Endothelial cell of umbilical vein (primary cell): ENCODE measurements around the gene PDE4B. TPM values are rescaled to one million over a fixed set of nuclear protein-coding genes. Genes with fewer than 3 reads are reported as not detected.

Experiments used
- BruUV-seq: library from RNA; stranded (reverse); fragments of 400-500 nt; replicated peaks from 2 replicates; lab custom pipeline; 2021; lab: Mats Ljungman, UMichigan
- CTCF ChIA-PET: fragments of 300-600, 350-600 bp; sonication (Branson Sonifier 250); formaldehyde crosslinking; loops from one replicate; lab custom pipeline; 2021; ENCODE audit warnings: antibody characterized with exemption, inconsistent platforms; lab: Charles Lee
- POLR2A ChIA-PET: fragments of 300-600, 350-600 bp; sonication (Branson Sonifier 250); formaldehyde crosslinking; loops from one replicate; lab custom pipeline; 2021; ENCODE audit warnings: antibody characterized with exemption, inconsistent platforms; lab: Charles Lee
- DNase-seq: peaks from one replicate; pipeline ENCODE4 v3.0.0-alpha.2; 2011; ENCODE audit warnings: low read depth, low spot score
- FAIRE-seq: peaks from 2 replicates; lab custom pipeline; 2011; peaks lifted over from hg19 to GRCh38; lab: Jason Lieb, UNC
- H2AFZ ChIP-seq: 2 replicates; pipeline ENCODE4 v1.6.0; 2012; ENCODE audit warnings: low read depth, low read length, control low read depth, inconsistent platforms
- H3K27ac ChIP-seq: 2 replicates; pipeline ENCODE4 v1.5.1; 2011; ENCODE audit warnings: low read depth, mild to moderate bottlenecking, control low read depth, low read length, moderate library complexity; ENCODE audit not compliant: insufficient read depth
- H3K27me3 ChIP-seq, 2 experiments: 2 replicates each; pipeline versions ENCODE4 v1.6.0 to v1.6.1; 2011; ENCODE audit warnings: low read length in 2 of 2, mixed read lengths in 1 of 2; ENCODE audit not compliant: control insufficient read depth in 2 of 2, insufficient read depth in 2 of 2
- H3K36me3 ChIP-seq, 2 experiments: 2 replicates in 1 of 2; 3 replicates in 1 of 2; pipeline ENCODE4 v1.5.1; 2011; ENCODE audit warnings: low read length in 2 of 2, mild to moderate bottlenecking in 1 of 2, moderate library complexity in 1 of 2; ENCODE audit not compliant: control insufficient read depth in 2 of 2, insufficient read depth in 2 of 2; ENCODE audit errors: extremely low read depth in 1 of 2
- H3K4me1 ChIP-seq: 3 replicates; pipeline ENCODE4 v1.5.1; 2011; ENCODE audit warnings: mild to moderate bottlenecking, low read length; ENCODE audit not compliant: control insufficient read depth, insufficient read depth; ENCODE audit errors: extremely low read depth
- H3K4me2 ChIP-seq: 2 replicates; pipeline ENCODE4 v1.6.1; 2011; ENCODE audit warnings: low read length, control low read depth, mixed read lengths; ENCODE audit not compliant: insufficient read depth
- H3K4me3 ChIP-seq, 3 experiments: fragments of 200-600 bp in 1 of 3; sonication (generic), shearing (Covaris generic) in 1 of 3; replicated peaks in 1 of 3; 2 replicates each; pipeline ENCODE4 v1.5.1; 2011 to 2016; ENCODE audit warnings: control low read depth in 3 of 3, low read length in 3 of 3, mild to moderate bottlenecking in 2 of 3, inconsistent platforms in 1 of 3, low read depth in 1 of 3, moderate library complexity in 1 of 3; ENCODE audit not compliant: insufficient read depth in 1 of 3
- H3K79me2 ChIP-seq: 2 replicates; pipeline ENCODE4 v1.6.0; 2012; ENCODE audit warnings: low read length, inconsistent platforms; ENCODE audit not compliant: control insufficient read depth, insufficient read depth
- H3K9ac ChIP-seq: replicated peaks from 2 replicates; pipeline ENCODE3; 2011; ENCODE audit warnings: low read length, control low read depth; ENCODE audit not compliant: insufficient read depth; ENCODE audit errors: extremely low read depth
- H3K9me1 ChIP-seq: replicated peaks from 3 replicates; pipeline ENCODE4 v1.6.0; 2011; ENCODE audit warnings: mild to moderate bottlenecking, low read length; ENCODE audit not compliant: control insufficient read depth, insufficient read depth; ENCODE audit errors: extremely low read depth
- H3K9me3 ChIP-seq: replicated peaks from 2 replicates; pipeline ENCODE4 v1.5.1; 2012; ENCODE audit warnings: low read length, inconsistent platforms; ENCODE audit not compliant: control insufficient read depth, insufficient read depth
- H4K20me1 ChIP-seq: replicated peaks from 2 replicates; pipeline ENCODE3; 2011; ENCODE audit warnings: mild to moderate bottlenecking, low read length; ENCODE audit not compliant: control insufficient read depth, insufficient read depth; ENCODE audit errors: extremely low read depth
- CTCF ChIP-seq, 2 donors: IDR thresholded peaks; 1 replicate in 1 of 2; 2 replicates in 1 of 2; pipeline ENCODE4 v1.5.1; 2011; ENCODE audit warnings: low read length in 2 of 2, mild to moderate bottlenecking in 2 of 2, moderate library complexity in 2 of 2, control low read depth in 1 of 2, inconsistent platforms in 1 of 2, low read depth in 1 of 2; ENCODE audit not compliant: insufficient read depth in 1 of 2; ENCODE audit errors: extremely low read depth in 1 of 2
- EZH2 ChIP-seq: IDR thresholded peaks from 2 replicates; pipeline ENCODE4 v1.6.1; 2012; ENCODE audit warnings: borderline replicate concordance, low read depth, mild to moderate bottlenecking, moderate library complexity, low read length, inconsistent platforms; ENCODE audit not compliant: severe bottlenecking
- FOS ChIP-seq: IDR thresholded peaks from 2 replicates; pipeline ENCODE4 v1.6.1; 2011; ENCODE audit warnings: mild to moderate bottlenecking, low read length, moderate library complexity, borderline replicate concordance; ENCODE audit not compliant: insufficient read depth
- GATA2 ChIP-seq: IDR thresholded peaks from 2 replicates; pipeline ENCODE4 v1.7.0; 2011; ENCODE audit warnings: low read depth, mild to moderate bottlenecking, moderate library complexity, mixed read lengths, low read length; ENCODE audit not compliant: insufficient read length, insufficient read depth
- JUN ChIP-seq: IDR thresholded peaks from 2 replicates; pipeline ENCODE4 v1.6.1; 2011; ENCODE audit warnings: borderline replicate concordance, low read depth; ENCODE audit not compliant: insufficient read length, insufficient read depth
- MAX ChIP-seq: IDR thresholded peaks from 2 replicates; pipeline ENCODE4 v1.6.1; 2011; ENCODE audit not compliant: insufficient read depth, insufficient read length
- MYC ChIP-seq: IDR thresholded peaks from one replicate; pipeline ENCODE4 v1.6.1; 2011; ENCODE audit warnings: mild to moderate bottlenecking, low read depth, low read length
- POLR2A ChIP-seq: IDR thresholded peaks from 2 replicates; pipeline ENCODE4 v1.6.1; 2012; ENCODE audit warnings: low read depth, mild to moderate bottlenecking, control low read depth, low read length
- POLR2AphosphoS5 ChIP-seq: IDR thresholded peaks from 2 replicates; pipeline ENCODE4 v1.6.1; 2012; ENCODE audit warnings: low read depth, mild to moderate bottlenecking, control low read depth, low read length, moderate library complexity; ENCODE audit not compliant: insufficient read depth
- dilution Hi-C: fragments of 300-500 bp; cut with MboI; formaldehyde crosslinking; loops from one replicate; pipeline ENCODE4 v1.15.0; 2019; ENCODE audit warnings: low sequenced_read_pairs; ENCODE audit not compliant: extremely low pct_ligation_motif_present
- intact Hi-C: fragments of 100-400 bp; cut with micrococcal nuclease; formaldehyde crosslinking; loops from one replicate; pipeline ENCODE4 v1.10.0; 2022
- polyA plus RNA-seq, 4 experiments: library from polyadenylated mRNA; depleted of rRNA in 3 of 4; stranded (reverse) in 3 of 4; unstranded in 1 of 4; fragments of >200 nt; gene quantifications; 2 replicates each; pipeline versions ENCODE4 v1.2.1 to v1.2.3, GENCODE V29; 2011 to 2012; ENCODE audit warnings: missing spikeins in 1 of 4
- total RNA-seq: library from RNA; stranded (reverse); gene quantifications from 2 replicates; pipeline ENCODE4 v1.2.3, GENCODE V29; 2021

PDE4B gene
- total and polyA plus RNA-seq, 2 donors (not counting 3 experiments of a cell fraction or from before 2014, with no cell fraction given): 63.5 to 69.8 TPM

- Histone ChIP-seq H3K4me3 (no peak overlapping the region), H3K79me2 (no peaks in the 10 kb centered on the region), H3K27ac (no peak overlapping the region), H4K20me1 (no peaks in the 10 kb centered on the region), H3K27me3 (no peaks in the 10 kb centered on the region), H3K9me3 (no peaks in the 10 kb centered on the region), H3K4me2 (no peak overlapping the region), H3K36me3 (no peaks in the 10 kb centered on the region), H3K4me1 (peaks cover 8% of the 10 kb centered on the region), H2AFZ (no peak overlapping the region), H3K9me1 (no peaks in the 10 kb centered on the region), H3K9ac (no peak overlapping the region)
- intact Hi-C loops (no loop called here), dilution Hi-C loops (no loop called here)
- ChIA-PET POLR2A (no interaction called here), CTCF (interaction anchor here (1.1 to 1.4 kb wide), 3 partner anchors 17 to 23 kb away, joined by 3 to 4 read pairs (median 3); no protein-coding TSS in a partner anchor)
- FAIRE-seq (no peak), DNase-seq (no peak)
- BruUV-seq: no TSS peak
- TF ChIP-seq GATA2: no peak
- TF ChIP-seq MYC: no peak
- TF ChIP-seq CTCF (IDR thresholded peaks at IDR 0.05; ENCODE audit: extremely low read depth in 1 of 2, insufficient read depth in 1 of 2, low read depth in 1 of 2, low read length in 2 of 2): no peak
- TF ChIP-seq FOS: no peak
- TF ChIP-seq JUN: no peak
- no peak for TF ChIP-seq POLR2A
- TF ChIP-seq MAX: no peak
- TF ChIP-seq POLR2AphosphoS5: no peak
- no peak for TF ChIP-seq EZH2
Measured at GRCh38 chr1:66309006-66309741, 516.5 kb downstream of the PDE4B start.
